NOMO-1 treated with dmso at 0.1 percent for 144 hours (cell line): ENCODE data around the gene UCP1.

Experiments
- DNase-seq: peaks from one replicate; lab custom pipeline; 2025; ENCODE audit not compliant: unreplicated experiment; lab: John Stamatoyannopoulos, UW

Gene UCP1, protein sequence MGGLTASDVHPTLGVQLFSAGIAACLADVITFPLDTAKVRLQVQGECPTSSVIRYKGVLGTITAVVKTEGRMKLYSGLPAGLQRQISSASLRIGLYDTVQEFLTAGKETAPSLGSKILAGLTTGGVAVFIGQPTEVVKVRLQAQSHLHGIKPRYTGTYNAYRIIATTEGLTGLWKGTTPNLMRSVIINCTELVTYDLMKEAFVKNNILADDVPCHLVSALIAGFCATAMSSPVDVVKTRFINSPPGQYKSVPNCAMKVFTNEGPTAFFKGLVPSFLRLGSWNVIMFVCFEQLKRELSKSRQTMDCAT

DNA sequence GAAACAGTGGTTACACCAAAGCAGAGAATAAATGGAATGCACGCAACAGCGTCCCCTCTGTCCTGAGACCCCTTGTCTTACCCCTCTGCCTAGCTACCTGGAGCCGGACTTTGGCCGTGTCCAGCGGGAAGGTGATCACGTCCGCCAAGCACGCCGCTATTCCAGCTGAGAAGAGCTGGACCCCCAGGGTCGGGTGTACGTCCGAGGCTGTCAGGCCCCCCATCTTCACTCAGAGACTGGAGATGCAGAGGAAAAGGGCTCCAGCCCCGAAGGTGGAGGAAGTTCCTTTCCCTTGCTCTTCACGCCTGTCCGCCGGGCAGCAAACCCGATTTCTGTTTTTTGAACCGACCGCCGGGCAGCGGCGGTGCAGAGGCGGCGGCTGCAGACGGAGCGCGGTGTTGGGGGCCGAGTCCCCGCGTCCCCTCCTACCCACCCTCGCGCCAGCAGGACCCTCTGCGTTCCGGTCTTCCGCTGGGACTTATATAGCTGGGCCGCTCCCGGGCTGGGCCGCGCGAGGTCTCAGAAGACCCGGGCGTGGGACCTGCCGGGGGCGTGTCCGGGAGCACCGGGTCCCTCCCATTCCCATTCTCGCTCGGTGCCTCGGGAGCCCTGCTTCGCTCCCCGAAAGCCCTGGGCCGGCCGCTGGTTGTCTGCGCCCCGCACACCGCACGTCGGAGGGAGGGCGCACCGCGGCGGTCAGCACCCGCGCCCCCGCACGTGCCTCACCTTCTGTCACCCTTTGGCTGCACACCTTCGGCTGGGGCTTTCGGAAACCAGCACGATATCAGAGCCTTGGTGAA, at the start of gene UCP1:
UCP1 (minus strand) TSS at position 455 of the 800 bp plus-strand sequence; CDS start at position 223, 232 bp downstream.
- no peak for DNase-seq

DNA sequence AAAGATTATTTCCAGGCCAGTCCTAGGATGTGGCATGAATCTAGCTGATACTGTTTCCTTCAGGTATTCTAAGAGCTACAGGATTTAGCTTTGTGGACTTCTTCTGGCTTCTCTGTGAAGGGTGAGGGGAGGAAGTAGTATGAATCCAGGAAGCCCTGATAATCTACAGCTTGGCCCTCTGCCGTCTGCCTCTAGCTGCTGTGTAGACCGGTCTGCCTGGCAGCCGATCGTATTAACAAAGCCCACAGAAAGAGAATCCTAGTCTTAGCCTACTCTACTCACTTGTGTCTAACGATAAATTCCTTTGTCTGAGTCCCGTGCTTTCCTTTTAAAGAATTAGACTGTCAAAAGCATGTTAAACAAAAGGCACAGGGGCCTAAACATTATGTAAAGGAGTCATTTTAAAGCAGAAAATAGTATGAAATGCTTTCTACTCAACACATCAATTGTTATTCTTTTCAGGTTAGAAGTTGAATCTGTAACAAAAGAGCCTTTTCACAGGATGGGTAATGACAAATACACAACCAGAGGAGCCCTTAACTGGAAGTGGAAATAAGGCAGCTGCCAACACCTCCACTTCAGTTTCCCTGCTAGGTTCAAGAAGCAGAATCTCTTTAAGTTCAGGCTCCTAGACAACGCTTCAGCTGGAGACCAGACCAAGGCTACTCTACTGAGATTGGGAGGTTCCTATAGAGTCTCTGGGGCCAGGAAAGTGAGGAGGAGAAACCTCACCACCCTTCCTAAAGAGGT, 48.9 kb upstream of the UCP1 start:
- no peak for DNase-seq

DNA sequence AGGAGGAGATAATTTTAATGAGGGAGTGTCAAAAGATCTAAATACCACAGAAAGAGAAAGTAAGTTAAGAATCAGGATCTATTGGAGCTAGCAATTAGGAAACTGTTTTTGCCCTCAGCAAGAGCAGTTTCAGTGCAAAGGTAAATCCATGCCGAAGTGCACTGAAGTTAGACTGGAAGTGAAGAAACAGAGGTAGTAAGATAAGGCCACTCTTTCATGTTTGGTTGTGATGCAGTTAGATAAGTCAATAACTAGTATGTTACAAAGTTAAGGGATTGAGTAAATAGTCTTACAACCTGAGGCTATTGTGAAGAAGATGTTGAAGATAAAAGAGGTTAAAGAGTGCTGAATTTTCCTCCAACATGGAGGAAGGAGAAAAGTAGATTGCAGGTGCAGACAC, 46.7 kb upstream of the UCP1 start:
- no peak for DNase-seq

DNA sequence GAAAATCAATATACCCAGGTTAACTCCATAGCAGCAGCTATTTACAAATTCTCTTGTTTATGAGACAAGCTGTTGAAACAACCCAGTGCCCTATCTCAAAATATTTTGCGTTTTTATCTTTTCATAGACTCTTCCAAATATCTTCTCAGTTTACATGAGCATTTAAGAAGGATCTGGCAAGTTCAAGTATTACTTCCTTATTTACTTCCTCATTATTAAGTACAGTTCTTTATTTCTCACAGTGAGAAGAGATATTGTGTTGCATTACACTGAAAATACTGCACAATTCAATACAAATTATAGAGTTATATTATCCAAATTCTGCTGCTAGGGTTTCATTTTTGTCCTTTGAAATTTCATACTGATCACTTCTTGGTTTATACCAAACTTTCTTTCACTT, 43.6 kb upstream of the UCP1 start:
- DNase-seq, result peak; percentile 3

DNA sequence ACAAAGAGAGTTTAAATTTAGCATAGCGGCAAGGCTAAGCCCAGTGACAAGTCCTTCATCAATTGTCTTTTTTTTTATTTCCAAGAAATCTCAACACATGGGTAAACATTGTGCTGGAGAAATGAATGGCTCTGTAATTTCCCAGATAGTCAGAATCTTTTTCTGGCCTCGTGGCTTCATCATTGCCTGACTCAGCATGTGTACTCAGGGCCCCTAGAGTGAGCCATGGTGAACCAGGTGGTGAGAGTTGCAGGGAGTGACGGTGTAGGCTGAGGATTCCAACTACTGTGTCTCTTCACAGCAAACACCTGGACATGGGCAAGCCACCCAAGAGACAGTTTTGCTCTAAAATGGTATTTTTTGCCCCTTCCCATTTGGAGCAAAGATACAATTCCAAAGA, 43.1 kb upstream of the UCP1 start:
- DNase-seq, result no peak

DNA sequence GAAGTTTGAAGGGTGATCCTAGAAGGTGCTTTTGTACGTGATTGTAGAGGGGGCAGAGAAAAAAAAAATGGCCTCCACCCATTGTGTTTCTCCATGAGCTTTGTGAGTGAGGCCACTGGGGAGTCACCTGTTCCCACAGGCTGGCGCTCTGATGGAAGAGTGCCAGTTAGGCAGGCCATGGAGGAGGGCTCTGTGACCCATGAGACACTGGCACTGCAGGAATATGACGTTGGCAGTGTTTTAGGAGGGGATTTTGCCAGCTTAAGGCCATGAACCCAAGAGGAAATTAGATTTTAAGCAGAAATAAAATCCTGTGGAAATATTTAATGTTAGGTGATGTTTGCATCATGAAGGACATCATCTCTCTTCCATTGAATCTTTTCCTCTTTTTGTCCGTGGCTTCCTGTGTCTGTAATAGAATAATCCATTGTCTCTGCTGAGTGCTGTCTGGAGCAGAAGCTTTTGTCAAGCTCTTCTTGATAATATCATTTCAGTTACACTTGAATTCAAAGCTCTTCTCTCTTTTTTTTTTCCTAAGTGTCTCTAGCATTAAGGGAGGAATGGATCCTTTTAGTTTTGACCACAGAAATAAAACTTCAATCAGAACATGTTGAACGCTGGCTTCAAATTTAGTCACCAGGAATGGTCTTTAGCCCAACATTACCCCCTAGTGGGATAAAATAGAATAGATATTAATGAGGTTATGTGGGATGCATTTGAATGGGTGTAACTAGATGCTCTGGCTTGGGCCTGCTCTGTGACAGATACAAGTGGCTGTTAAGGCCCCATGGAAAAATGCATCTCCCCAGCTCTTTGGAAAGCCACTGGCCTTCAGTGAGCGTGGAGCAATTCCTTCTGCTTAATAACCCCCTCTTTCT, 41.0 kb upstream of the UCP1 start:
- DNase-seq, result no peak

DNA sequence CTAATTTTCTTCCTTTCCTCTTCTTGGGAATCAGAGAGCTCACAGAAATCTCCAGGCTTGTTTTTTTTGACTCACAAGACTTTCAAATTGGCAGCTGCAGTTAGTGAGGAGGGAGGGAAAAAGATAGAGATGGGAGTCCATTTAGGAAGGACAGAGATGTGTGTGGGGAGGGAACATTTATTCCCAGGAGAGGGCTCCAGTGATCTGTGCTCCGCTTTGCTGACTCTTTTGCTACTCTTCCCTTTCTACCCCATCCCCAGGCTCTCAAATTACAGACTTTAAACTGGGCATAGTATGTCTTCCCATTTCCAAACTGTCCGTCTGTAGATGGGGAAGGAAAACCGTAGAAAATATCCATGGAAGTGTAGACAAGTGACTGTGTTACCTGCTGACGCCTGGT, 39.1 kb upstream of the UCP1 start:
- no peak for DNase-seq

DNA sequence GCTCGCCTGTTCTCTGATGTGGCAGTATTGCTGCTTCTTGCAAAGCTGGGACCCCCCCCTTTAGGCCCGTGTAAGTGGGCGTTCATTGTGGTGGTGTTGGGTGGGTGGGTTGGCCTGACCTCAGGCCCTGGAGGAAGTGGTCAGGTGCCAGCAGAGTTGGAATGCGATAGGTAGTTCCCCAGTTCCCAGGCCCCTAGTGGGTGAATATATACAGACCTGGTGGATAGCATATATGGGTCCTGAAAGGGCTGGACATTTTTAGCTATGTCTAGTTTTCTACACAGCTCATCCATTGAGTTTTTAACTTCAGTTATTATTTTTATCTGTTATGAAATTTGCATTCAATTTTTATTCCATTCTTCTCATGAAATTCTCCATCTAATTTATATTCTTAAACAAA, 35.8 kb upstream of the UCP1 start:
- DNase-seq, result no peak

DNA sequence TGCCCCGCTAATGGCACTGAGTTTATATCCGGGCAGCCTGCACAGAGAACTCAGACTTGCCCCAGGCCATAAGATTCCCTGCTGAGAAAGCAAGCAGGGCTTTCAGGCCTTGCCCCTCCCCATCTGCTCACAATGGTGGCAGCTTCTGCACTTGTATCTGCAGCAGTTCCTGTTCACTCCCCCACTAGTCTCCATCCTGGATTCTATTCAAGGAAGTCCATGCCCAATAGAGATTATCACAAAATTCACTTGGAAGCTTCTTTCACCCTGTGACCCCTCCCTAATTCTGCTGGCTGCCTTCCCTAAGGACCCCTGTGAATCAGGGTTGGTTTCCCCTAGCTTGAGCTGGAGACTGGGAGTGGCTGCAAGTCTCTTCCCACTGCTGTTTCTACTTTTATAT, 34.5 kb upstream of the UCP1 start:
- no peak for DNase-seq

DNA sequence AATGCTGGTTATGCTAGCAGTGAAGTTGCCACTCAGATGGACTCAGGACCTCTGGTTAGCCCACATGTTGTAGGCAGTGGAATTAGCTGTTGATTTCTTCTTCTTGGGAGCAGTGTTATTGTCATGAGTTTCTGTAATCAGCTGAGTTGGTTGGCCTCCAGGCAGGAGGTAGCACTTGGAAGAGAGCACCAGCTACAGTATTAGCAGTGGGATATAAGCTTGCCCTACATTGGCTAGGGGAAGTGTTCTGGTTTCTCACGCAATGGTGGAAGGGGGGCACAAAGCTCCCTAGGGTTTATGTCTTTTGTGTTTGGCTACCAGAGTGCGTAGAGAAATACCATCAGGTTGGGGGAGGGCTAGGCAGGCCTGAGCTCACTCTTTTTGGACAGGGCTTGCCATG, 34.0 kb upstream of the UCP1 start:
- DNase-seq, result no peak

DNA sequence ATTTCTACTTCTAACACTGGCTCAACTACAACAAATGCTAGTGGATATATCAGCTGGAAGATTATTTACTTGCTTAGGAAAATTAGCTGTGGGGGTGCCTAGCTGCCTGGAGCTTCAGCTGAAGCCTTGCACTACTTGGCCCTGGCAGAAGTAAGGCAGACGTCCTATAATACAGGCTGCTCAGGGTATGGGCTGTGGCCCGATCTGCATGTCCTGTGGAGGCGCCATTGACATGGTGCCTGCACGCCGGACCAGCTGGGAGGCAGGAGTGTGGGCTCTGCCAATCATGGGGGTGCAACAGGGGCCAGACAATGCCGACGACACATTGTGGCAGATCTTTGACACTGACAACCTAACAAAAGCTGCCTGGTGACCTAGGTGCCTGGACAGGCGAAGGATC, 31.6 kb upstream of the UCP1 start:
- no peak for DNase-seq

DNA sequence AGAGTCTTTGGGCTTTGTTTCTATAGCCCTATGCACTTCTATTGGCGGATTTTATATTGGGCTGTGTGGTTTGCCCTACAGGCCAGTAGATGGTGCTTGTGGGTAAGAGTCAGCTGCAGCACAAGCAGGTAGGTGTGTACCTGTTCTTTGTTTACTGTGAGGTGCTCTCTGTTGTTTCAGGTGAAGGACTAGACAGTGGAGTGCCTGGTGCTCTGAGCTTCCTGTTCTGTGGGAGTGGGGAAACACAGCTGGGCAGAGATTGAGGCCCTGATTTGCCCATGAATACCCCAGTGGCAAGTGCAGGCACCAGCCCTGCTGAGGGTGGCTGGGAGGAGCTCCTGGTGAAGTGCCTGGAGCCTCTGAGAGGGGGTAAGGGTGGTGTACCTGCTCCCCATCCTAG, 26.3 kb upstream of the UCP1 start:
- no peak for DNase-seq

DNA sequence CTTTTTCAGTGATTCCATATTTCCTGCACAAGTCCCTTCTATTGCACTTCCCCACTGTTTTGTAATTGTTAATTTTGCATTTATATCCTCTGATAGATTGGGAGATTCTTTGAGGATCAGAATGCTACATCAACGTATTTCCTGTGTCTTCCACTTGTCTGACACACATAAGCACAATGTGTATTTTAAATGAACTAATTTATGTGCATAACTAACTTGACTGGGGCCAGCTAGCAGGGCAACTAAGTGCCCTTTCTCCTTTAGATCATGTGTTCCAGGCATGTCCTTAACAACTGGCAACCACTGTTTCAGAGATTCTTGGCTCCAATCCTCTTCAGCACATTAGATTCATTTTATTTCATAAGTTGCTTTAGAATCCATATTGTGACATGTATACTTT, 15.7 kb upstream of the UCP1 start:
- DNase-seq, result no peak

DNA sequence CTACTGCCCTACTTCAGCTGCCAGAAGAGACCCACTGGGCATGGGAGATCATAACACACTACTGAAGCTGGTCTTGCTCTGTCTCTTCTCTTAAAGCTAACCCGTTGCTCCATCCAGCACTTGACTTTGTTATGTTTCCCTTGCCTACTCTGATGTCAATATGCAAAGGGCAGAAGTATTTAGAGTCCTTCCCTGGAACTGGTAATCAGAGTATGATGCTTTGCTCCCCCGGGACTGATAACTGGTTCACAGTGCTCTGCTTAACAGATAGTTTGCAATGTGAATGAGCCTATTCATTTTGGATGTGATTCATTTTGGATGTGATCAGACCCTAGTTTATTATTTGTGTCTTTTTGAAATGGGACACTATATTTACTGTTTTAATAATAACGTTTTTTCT, 12.3 kb upstream of the UCP1 start:
- no peak for DNase-seq

DNA sequence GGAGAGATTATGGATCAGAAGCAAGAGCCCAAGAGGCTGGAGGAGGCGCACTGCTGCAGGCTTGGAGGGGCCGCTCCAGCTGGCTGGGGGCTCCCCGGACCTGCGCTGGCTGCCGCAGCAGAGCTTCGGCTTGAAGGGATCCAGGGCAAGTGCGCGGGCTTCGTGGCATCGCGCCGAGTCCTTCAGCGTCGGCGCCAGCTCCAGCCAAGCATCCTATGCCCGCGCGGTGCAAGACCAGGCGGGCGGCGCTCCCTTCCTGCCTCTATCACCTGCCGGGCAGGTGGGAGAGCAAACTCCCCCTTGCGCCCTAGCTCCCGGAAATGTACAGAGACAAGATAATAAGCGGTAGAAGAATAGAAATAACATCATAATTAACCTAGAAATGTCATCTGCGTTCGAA, 10.5 kb upstream of the UCP1 start:
- no peak for DNase-seq

DNA sequence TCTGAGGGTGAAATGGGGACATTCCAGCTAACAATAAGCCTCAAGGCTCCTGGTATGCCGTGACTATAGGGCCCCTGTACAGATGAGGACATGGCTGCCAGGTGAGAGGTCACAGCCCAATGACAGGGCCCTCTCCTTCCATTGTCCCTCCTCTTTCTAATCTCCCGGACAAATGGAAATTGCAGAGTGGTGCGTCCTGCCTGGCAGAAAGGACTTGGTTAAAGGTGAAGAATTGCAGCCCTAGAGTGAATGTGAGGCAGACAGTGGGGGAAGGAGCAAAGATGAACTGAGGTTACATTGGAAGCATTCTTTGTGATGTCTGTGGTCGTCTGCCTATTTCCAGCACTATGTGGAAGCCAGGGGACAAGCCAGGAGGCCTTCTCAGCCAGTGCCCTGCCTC, 6.7 kb upstream of the UCP1 start:
- no peak for DNase-seq

DNA sequence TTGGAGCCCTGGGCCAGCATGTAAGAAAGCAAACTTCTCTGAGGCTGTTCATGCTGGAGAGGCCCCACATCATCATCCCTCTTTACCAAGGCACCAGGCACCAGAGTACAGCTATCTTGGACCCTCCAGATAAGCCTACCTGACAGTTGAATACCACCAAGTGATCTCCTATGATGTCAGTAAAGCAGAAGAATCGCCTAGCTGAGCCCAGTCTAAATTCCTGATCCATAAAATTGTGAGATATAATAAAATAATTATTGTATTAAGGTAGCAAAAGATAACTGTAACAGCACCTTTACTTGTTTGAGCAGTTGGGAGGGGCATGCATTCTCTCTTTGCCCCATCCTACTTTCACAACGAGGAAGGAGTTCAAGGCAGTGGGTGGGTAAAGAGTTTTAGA, 2.9 kb upstream of the UCP1 start:
- DNase-seq, result no peak

DNA sequence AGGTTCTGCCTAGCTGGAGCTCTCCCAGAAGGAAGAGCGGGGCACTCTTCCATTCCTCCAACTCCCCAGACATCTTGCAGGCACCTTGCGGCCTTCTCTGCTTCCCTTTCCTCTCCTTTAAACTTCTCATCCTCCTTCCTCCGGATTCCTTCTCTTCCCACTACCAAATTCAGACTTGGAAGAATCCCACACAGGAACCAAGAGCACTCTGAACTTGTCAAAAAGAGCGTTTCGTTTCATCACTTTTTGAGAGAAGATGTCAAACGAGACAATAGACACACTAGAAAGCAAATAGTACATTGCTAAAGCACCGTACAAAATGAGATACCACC, 512 bp upstream of the UCP1 start:
- DNase-seq, result no peak

DNA sequence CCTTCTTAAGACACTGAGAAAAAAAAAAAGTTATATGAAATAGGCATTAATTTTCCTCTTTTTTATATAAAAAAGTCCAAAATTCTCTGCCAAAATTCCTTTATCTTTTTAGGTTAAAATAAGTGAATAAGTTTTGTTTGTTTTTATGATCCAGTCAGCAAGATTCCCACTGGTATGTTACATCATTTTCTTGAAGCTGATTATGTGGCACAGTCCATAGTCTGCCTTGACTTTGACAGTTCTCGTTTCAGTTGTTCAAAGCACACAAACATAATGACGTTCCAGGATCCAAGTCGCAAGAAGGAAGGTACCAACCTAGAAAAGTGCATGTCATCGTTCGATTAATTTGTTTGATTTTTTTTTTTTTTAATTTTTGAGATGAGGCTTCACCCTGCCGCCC, 9.1 kb downstream of the UCP1 start:
- DNase-seq, result no peak

DNA sequence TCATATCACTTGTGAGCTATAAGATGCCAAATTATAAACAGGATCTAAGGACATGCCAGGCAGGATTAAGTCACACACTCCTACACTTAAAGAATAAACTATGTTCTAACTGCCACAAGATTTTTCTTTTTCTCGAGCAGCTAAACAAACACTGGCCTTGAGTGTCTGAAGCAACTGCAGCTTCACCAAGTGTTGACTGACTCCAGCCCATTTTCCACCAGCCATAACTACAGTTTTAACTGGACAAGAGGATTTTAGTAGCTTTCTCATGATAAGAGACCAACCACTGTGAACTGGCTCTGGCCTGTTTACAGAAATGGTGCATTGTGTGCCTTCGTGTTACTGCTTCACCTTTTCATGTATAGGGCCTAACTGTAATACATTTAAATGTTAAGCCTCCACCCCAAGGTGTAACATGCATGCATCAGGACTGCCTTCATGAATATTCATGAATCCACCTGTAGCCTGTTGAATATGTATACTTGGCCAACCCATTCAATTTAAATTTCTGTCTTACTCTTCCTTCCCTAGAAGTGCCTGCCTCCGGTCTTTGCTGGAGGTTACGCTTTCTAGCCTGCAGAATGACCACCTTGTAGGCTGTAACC, 10.8 kb downstream of the UCP1 start:
- no peak for DNase-seq
